HepG2 (cell line): ENCODE measurements around the gene DNAJC5. TPM values are rescaled to one million over a fixed set of nuclear protein-coding genes. Genes with fewer than 3 reads are reported as not detected.
A peak's percentile ranks its signal among the peaks of the same experiment; 100 is the strongest.

Experiments
- AHR ChIP-seq: IDR thresholded peaks from 2 replicates; pipeline ENCODE4 v1.6.1; 2018; ENCODE audit warnings: missing genetic modification reagents, missing compliant biosample characterization
- AKAP8 ChIP-seq: sonication (generic); formaldehyde crosslinking; IDR thresholded peaks from 2 replicates; pipeline ENCODE4 v1.5.1; 2020; ENCODE audit warnings: mild to moderate bottlenecking, missing genetic modification reagents
- GABPB1 ChIP-seq: IDR thresholded peaks from 2 replicates; pipeline ENCODE4 v1.6.1; 2016; ENCODE audit warnings: mild to moderate bottlenecking, missing genetic modification reagents, moderate library complexity, missing compliant biosample characterization
- HDAC6 ChIP-seq: fragments of 200-600 bp; sonication (generic); IDR thresholded peaks from 2 replicates; pipeline ENCODE4 v1.7.0; 2017; ENCODE audit warnings: mild to moderate bottlenecking, antibody characterized with exemption, low read length, low read depth
- HNRNPUL1 ChIP-seq: fragments of 200-400 bp; formaldehyde crosslinking; IDR thresholded peaks from 2 replicates; pipeline ENCODE4 v1.6.1; 2017; ENCODE audit warnings: low read depth, mild to moderate bottlenecking, low read length, moderate library complexity
- KDM6A ChIP-seq: IDR thresholded peaks from 2 replicates; pipeline ENCODE4 v1.6.1; 2016; ENCODE audit warnings: low read depth
- MAFG ChIP-seq: sonication (generic); formaldehyde crosslinking; IDR thresholded peaks from 2 replicates; pipeline ENCODE4 v1.5.1; 2020; ENCODE audit warnings: mild to moderate bottlenecking, missing genetic modification reagents
- PPARG ChIP-seq: conservative IDR thresholded peaks from 2 replicates; pipeline ENCODE4 v1.6.1; 2016; ENCODE audit warnings: missing biosample characterization, missing genetic modification reagents
- PRPF4 ChIP-seq: fragments of 200-400 bp; formaldehyde crosslinking; IDR thresholded peaks from 2 replicates; pipeline ENCODE4 v1.6.1; 2016; ENCODE audit warnings: low read length, low read depth; ENCODE audit not compliant: poor library complexity, severe bottlenecking
- SCMH1 ChIP-seq: sonication (generic); formaldehyde crosslinking; IDR thresholded peaks from 2 replicates; pipeline ENCODE4 v1.9.0; 2021; ENCODE audit warnings: missing genetic modification reagents, mild to moderate bottlenecking, borderline replicate concordance
- ZNF205 ChIP-seq: IDR thresholded peaks from 2 replicates; pipeline ENCODE4 v1.6.1; 2018; ENCODE audit warnings: missing biosample characterization, missing genetic modification reagents
- ZNF224 ChIP-seq: sonication (generic); formaldehyde crosslinking; IDR thresholded peaks from 2 replicates; pipeline ENCODE4 v1.5.0; 2020; ENCODE audit warnings: mild to moderate bottlenecking, missing genetic modification reagents
- polyA plus RNA-seq, 8 experiments: library from polyadenylated mRNA; depleted of rRNA in 3 of 8; stranded (reverse) in 7 of 8; unstranded in 1 of 8; fragments of >200 nt; fragmentation: Illumina TruSeq in 4 of 8; extraction: Trizol in 4 of 8; gene quantifications; 2 replicates each; pipeline versions ENCODE4 v1.2.1 to v1.2.3, GENCODE V29; 2011 to 2016; ENCODE audit warnings: low read depth in 4 of 8, missing spikeins in 1 of 8, mixed read lengths in 1 of 8; ENCODE audit not compliant: insufficient read depth in 1 of 8
- total RNA-seq, 5 experiments: library from RNA; depleted of rRNA; stranded (reverse); fragments of >200 nt; fragmentation: Illumina TruSeq; extraction: Trizol; gene quantifications; 2 replicates each; pipeline ENCODE4 v1.2.3, GENCODE V29; 2016; ENCODE audit warnings: low read depth in 1 of 5
- TF ChIP-seq, protein P1 (sequence below): IDR thresholded peaks from 2 replicates; pipeline ENCODE4 v1.6.1; 2012; ENCODE audit warnings: low read depth, low read length, improper control_type of control experiment
- TF ChIP-seq, protein P2 (sequence below): sonication (generic); formaldehyde crosslinking; IDR thresholded peaks from 2 replicates; pipeline ENCODE4 v1.5.1; 2020; ENCODE audit warnings: mild to moderate bottlenecking, moderate library complexity, missing genetic modification reagents
- TF ChIP-seq, protein P3 (sequence below): sonication (generic); formaldehyde crosslinking; IDR thresholded peaks from 2 replicates; pipeline ENCODE4 v1.4.0; 2020; ENCODE audit warnings: missing genetic modification reagents
- TF ChIP-seq, protein P4 (sequence below): sonication (generic); formaldehyde crosslinking; IDR thresholded peaks from 2 replicates; pipeline ENCODE4 v1.5.0; 2020; ENCODE audit warnings: mild to moderate bottlenecking, missing genetic modification reagents, borderline replicate concordance

The DNAJC5 gene
- total and polyA plus RNA-seq, 2 of the 13 experiments (the other 11 are each of a cell fraction or from before 2014, with no cell fraction given), result 42.8 to 64.5 TPM

DNA sequence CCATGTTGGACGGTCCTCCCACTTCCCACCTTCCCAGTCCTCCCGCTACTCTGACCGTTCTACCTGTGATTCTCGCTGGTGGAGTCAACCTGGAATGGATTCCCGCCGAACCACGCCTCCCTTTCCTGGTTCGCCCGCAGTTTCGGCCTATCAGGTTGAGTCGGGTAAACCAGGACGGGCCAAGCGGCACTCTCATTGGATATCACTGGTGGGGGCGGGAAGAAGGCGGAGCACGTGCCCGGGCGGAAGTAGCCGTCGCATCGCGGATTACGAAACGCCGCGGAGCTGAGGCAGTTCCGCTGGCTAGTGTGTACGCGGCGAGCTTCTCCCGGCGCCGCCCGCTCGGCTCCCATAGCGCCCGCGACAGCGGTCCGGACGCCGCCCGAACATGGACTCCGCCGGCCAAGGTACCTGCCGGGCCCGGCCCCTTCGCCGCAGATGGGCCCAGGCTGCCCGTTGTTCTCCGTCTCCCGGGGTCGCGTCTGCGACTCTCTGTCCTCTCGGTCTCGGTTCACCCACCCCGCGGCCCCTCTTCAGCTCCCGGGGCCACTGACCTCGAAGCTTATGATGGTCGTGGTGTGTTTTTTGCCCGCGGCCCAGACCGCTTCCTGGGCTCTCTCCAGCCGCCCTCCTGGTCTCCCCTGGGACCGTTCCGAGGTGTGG is 29.8 kb upstream of the DNAJC5 start, which contains the start of gene TPD52L2 (continued):
- TF ChIP-seq, protein P1, sequence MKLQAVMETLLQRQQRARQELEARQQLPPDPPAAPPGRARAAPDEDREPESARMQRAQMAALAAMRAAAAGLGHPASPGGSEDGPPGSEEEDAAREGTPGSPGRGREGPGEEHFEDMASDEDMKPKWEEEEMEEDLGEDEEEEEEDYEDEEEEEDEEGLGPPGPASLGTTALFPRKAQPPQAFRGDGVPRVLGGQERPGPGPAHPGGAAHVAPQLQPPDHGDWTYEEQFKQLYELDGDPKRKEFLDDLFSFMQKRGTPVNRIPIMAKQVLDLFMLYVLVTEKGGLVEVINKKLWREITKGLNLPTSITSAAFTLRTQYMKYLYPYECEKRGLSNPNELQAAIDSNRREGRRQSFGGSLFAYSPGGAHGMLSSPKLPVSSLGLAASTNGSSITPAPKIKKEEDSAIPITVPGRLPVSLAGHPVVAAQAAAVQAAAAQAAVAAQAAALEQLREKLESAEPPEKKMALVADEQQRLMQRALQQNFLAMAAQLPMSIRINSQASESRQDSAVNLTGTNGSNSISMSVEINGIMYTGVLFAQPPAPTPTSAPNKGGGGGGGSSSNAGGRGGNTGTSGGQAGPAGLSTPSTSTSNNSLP, result no peak
- TF ChIP-seq HNRNPUL1, result no peak
- peak; percentile 16; the same call in 1 of the 2 replicates for TF ChIP-seq AHR (CRISPR knock-in tag)
- peak; percentile 93 for TF ChIP-seq AKAP8 (CRISPR knock-in tag)
- no peak for TF ChIP-seq SCMH1
- peak; percentile 96 for TF ChIP-seq ZNF224 (CRISPR knock-in tag)
- TF ChIP-seq ZNF205 (CRISPR knock-in tag), result peak; percentile 32
- TF ChIP-seq HDAC6, result no peak
- TF ChIP-seq, protein P2, sequence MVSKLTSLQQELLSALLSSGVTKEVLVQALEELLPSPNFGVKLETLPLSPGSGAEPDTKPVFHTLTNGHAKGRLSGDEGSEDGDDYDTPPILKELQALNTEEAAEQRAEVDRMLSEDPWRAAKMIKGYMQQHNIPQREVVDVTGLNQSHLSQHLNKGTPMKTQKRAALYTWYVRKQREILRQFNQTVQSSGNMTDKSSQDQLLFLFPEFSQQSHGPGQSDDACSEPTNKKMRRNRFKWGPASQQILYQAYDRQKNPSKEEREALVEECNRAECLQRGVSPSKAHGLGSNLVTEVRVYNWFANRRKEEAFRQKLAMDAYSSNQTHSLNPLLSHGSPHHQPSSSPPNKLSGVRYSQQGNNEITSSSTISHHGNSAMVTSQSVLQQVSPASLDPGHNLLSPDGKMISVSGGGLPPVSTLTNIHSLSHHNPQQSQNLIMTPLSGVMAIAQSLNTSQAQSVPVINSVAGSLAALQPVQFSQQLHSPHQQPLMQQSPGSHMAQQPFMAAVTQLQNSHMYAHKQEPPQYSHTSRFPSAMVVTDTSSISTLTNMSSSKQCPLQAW (CRISPR knock-in tag), result peak; percentile 94
- TF ChIP-seq PRPF4, result no peak
- peak; percentile 59 for TF ChIP-seq PPARG (CRISPR knock-in tag)
- peak; percentile 47 for TF ChIP-seq KDM6A (CRISPR knock-in tag)
- TF ChIP-seq, protein P3, sequence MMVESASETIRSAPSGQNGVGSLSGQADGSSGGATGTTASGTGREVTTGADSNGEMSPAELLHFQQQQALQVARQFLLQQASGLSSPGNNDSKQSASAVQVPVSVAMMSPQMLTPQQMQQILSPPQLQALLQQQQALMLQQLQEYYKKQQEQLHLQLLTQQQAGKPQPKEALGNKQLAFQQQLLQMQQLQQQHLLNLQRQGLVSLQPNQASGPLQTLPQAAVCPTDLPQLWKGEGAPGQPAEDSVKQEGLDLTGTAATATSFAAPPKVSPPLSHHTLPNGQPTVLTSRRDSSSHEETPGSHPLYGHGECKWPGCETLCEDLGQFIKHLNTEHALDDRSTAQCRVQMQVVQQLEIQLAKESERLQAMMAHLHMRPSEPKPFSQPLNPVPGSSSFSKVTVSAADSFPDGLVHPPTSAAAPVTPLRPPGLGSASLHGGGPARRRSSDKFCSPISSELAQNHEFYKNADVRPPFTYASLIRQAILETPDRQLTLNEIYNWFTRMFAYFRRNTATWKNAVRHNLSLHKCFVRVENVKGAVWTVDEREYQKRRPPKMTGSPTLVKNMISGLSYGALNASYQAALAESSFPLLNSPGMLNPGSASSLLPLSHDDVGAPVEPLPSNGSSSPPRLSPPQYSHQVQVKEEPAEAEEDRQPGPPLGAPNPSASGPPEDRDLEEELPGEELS (CRISPR knock-in tag), result 0 out of 2 replicates have a peak, but pooled peaks have one; percentile 71
- 0 out of 2 replicates have a peak, but pooled peaks have one; percentile 58 for TF ChIP-seq MAFG (CRISPR knock-in tag)
- TF ChIP-seq, protein P4, sequence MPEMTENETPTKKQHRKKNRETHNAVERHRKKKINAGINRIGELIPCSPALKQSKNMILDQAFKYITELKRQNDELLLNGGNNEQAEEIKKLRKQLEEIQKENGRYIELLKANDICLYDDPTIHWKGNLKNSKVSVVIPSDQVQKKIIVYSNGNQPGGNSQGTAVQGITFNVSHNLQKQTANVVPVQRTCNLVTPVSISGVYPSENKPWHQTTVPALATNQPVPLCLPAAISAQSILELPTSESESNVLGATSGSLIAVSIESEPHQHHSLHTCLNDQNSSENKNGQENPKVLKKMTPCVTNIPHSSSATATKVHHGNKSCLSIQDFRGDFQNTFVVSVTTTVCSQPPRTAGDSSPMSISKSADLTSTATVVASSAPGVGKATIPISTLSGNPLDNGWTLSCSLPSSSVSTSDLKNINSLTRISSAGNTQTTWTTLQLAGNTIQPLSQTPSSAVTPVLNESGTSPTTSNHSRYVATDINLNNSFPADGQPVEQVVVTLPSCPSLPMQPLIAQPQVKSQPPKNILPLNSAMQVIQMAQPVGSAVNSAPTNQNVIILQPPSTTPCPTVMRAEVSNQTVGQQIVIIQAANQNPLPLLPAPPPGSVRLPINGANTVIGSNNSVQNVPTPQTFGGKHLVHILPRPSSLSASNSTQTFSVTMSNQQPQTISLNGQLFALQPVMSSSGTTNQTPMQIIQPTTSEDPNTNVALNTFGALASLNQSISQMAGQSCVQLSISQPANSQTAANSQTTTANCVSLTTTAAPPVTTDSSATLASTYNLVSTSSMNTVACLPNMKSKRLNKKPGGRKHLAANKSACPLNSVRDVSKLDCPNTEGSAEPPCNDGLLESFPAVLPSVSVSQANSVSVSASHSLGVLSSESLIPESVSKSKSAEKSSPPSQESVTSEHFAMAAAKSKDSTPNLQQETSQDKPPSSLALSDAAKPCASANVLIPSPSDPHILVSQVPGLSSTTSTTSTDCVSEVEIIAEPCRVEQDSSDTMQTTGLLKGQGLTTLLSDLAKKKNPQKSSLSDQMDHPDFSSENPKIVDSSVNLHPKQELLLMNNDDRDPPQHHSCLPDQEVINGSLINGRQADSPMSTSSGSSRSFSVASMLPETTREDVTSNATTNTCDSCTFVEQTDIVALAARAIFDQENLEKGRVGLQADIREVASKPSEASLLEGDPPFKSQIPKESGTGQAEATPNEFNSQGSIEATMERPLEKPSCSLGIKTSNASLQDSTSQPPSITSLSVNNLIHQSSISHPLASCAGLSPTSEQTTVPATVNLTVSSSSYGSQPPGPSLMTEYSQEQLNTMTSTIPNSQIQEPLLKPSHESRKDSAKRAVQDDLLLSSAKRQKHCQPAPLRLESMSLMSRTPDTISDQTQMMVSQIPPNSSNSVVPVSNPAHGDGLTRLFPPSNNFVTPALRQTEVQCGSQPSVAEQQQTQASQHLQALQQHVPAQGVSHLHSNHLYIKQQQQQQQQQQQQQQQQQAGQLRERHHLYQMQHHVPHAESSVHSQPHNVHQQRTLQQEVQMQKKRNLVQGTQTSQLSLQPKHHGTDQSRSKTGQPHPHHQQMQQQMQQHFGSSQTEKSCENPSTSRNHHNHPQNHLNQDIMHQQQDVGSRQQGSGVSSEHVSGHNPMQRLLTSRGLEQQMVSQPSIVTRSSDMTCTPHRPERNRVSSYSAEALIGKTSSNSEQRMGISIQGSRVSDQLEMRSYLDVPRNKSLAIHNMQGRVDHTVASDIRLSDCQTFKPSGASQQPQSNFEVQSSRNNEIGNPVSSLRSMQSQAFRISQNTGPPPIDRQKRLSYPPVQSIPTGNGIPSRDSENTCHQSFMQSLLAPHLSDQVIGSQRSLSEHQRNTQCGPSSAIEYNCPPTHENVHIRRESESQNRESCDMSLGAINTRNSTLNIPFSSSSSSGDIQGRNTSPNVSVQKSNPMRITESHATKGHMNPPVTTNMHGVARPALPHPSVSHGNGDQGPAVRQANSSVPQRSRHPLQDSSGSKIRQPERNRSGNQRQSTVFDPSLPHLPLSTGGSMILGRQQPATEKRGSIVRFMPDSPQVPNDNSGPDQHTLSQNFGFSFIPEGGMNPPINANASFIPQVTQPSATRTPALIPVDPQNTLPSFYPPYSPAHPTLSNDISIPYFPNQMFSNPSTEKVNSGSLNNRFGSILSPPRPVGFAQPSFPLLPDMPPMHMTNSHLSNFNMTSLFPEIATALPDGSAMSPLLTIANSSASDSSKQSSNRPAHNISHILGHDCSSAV (CRISPR knock-in tag), result peak; percentile 80; the same call in 1 of the 2 replicates
- TF ChIP-seq GABPB1 (CRISPR knock-in tag), result peak; percentile 98
